WTC11 (cell line): ENCODE data around the gene ENTPD8. TPM values are rescaled to one million over a fixed set of nuclear protein-coding genes. Genes with fewer than 3 reads are reported as not detected.

Experiments used
- ATAC-seq: fragments of 200-7000 bp; cut with Tn5 transposase; 2 replicates; pipeline ENCODE4 v1.10.0; 2021; ENCODE audit warnings: mild to moderate bottlenecking, moderate library complexity
- CTCF ChIA-PET: fragments of 300-600 bp; sonication (Branson Sonifier 250); formaldehyde crosslinking; loops from one replicate; lab custom pipeline; 2021; ENCODE audit warnings: antibody characterized with exemption; lab: Charles Lee
- POLR2A ChIA-PET: fragments of 350-600 bp; sonication (Branson Sonifier 250); formaldehyde crosslinking; loops from one replicate; lab custom pipeline; 2021; ENCODE audit warnings: antibody characterized with exemption; lab: Charles Lee
- DNase-seq: peaks from one replicate; pipeline ENCODE4 v3.0.0; 2021; ENCODE audit warnings: low spot score
- H3K27ac Mint-ChIP-seq: 2 replicates; pipeline ENCODE4 v1.8.0; 2021; ENCODE audit warnings: mixed read lengths
- H3K27me3 Mint-ChIP-seq: 2 replicates; pipeline ENCODE4 v1.8.0; 2021; ENCODE audit warnings: low read depth, mild to moderate bottlenecking, moderate library complexity, mixed read lengths
- H3K36me3 Mint-ChIP-seq: 2 replicates; pipeline ENCODE4 v1.8.0; 2021; ENCODE audit warnings: mixed read lengths
- H3K4me1 Mint-ChIP-seq: 2 replicates; pipeline ENCODE4 v1.8.0; 2022; ENCODE audit warnings: mixed read lengths
- H3K4me3 Mint-ChIP-seq: 2 replicates; pipeline ENCODE4 v1.8.0; 2021; ENCODE audit warnings: mild to moderate bottlenecking, moderate library complexity, mixed read lengths
- H3K9me3 Mint-ChIP-seq: 2 replicates; pipeline ENCODE4 v1.8.0; 2021; ENCODE audit warnings: mixed read lengths
- AR ChIP-seq: fragments of 250-450 bp; sonication (Bioruptor Pico); IDR thresholded peaks from 2 replicates; pipeline ENCODE4 v1.9.0; 2021; ENCODE audit warnings: mild to moderate bottlenecking
- ATF1 ChIP-seq: sonication (generic); formaldehyde crosslinking; IDR thresholded peaks from 2 replicates; pipeline ENCODE4 v1.8.1; 2023; ENCODE audit warnings: mild to moderate bottlenecking, moderate library complexity, missing genetic modification reagents
- ATF2 ChIP-seq: sonication (generic); formaldehyde crosslinking; IDR thresholded peaks from 2 replicates; pipeline ENCODE4 v1.8.1; 2022; ENCODE audit warnings: low read depth, missing genetic modification reagents, borderline replicate concordance
- ATF3 ChIP-seq: sonication (generic); formaldehyde crosslinking; conservative IDR thresholded peaks from 2 replicates; pipeline ENCODE4 v1.8.1; 2022; ENCODE audit warnings: mild to moderate bottlenecking, missing genetic modification reagents
- CBFB ChIP-seq: sonication (generic); formaldehyde crosslinking; IDR thresholded peaks from 2 replicates; pipeline ENCODE4 v1.8.1; 2022; ENCODE audit warnings: mild to moderate bottlenecking, low read depth, missing genetic modification reagents
- CTCF ChIP-seq: fragments of 200-600 bp; IDR thresholded peaks from 2 replicates; pipeline ENCODE4 v1.8.0; 2022; ENCODE audit warnings: antibody characterized with exemption
- FOXP4 ChIP-seq: sonication (generic); formaldehyde crosslinking; IDR thresholded peaks from 2 replicates; pipeline ENCODE4 v1.8.0; 2022; ENCODE audit warnings: mild to moderate bottlenecking, missing genetic modification reagents
- HMGXB4 ChIP-seq: sonication (generic); formaldehyde crosslinking; IDR thresholded peaks from 2 replicates; pipeline ENCODE4 v1.8.1; 2023; ENCODE audit warnings: mild to moderate bottlenecking, moderate library complexity, missing genetic modification reagents
- IRF2 ChIP-seq: sonication (generic); formaldehyde crosslinking; IDR thresholded peaks from 2 replicates; pipeline ENCODE4 v1.8.0; 2022; ENCODE audit warnings: low read depth, missing genetic modification reagents, borderline replicate concordance
- PRDM15 ChIP-seq: sonication (generic); formaldehyde crosslinking; IDR thresholded peaks from 2 replicates; pipeline ENCODE4 v1.8.0; 2022; ENCODE audit warnings: missing genetic modification reagents
- SOX15 ChIP-seq: fragments of 250-450 bp; sonication (Bioruptor Pico); IDR thresholded peaks from 2 replicates; pipeline ENCODE4 v1.9.0; 2021; ENCODE audit warnings: mild to moderate bottlenecking
- TP53 ChIP-seq: sonication (generic); formaldehyde crosslinking; IDR thresholded peaks from 2 replicates; pipeline ENCODE4 v1.8.1; 2023; ENCODE audit warnings: mild to moderate bottlenecking, missing genetic modification reagents
- ZNF423 ChIP-seq: fragments of 250-450 bp; sonication (Bioruptor Pico); IDR thresholded peaks from 2 replicates; pipeline ENCODE4 v2.1.2; 2022; ENCODE audit warnings: mild to moderate bottlenecking, moderate library complexity
- total RNA-seq: library from RNA; stranded (reverse); gene quantifications from 3 replicates; pipeline ENCODE4 v1.2.3, GENCODE V29; 2021

Gene ENTPD8
- total RNA-seq, 1 experiment from 2014 or later: 2.3 TPM

- peak overlapping the region; percentile 75 for H3K4me3 Mint-ChIP-seq
- POLR2A ChIA-PET: interaction anchor here (1.8 kb wide), 1 partner anchor 19 kb away, joined by 5 read pairs; the partner anchor contains the start of genes EXD3 and NOXA1
- no peak for TF ChIP-seq CTCF
- TF ChIP-seq IRF2 (CRISPR knock-in tag): no peak
- TF ChIP-seq ZNF423 (CRISPR knock-in tag): no peak
- TF ChIP-seq SOX15 (CRISPR knock-in tag): no peak
- TF ChIP-seq CBFB (CRISPR knock-in tag): no peak
- TF ChIP-seq ATF2: no peak
- TF ChIP-seq ATF1 (CRISPR knock-in tag): no peak
- TF ChIP-seq ATF3 (CRISPR knock-in tag): no peak
- TF ChIP-seq TP53 (CRISPR knock-in tag): no peak
- TF ChIP-seq AR: no peak
- no peak for TF ChIP-seq PRDM15 (CRISPR knock-in tag)
- TF ChIP-seq FOXP4 (CRISPR knock-in tag): no peak
- TF ChIP-seq HMGXB4: no peak
- TF ChIP-seq, all 79 proteins: peak for 0
- DNase-seq (no peak), ATAC-seq (no peak)
- Mint-ChIP-seq H3K36me3 (no peaks in the 10 kb centered on the region), H3K27me3 (no peaks in the 10 kb centered on the region; the same call in 1 of the 2 replicates), H3K27ac (peak overlapping the region; percentile 87), H3K9me3 (no peaks in the 10 kb centered on the region), H3K4me1 (peaks cover 5% of the 10 kb centered on the region)
- CTCF ChIA-PET: interaction anchor here (0.6 to 5.8 kb wide), 13 partner anchors 17 to 215 kb away, joined by 3 to 60 read pairs (median 4); partner anchors contain the start of genes EXD3, NOXA1, NRARP and NSMF
Measured at GRCh38 chr9:137441935-137442321, 771 bp upstream of the ENTPD8 start.
